Muscle layer of duodenum (tissue), 2 donors: ENCODE measurements around the gene DMRT3.
A peak's percentile ranks its signal among the peaks of the same experiment; 100 is the strongest.

Experiments
- H3K27ac ChIP-seq: one replicate; pipeline ENCODE4 v1.7.0; 2013; ENCODE audit warnings: mild to moderate bottlenecking, low read length
- H3K27me3 ChIP-seq: one replicate; pipeline ENCODE4 v1.7.0; 2013; ENCODE audit warnings: low read depth, mild to moderate bottlenecking, control low read depth, low read length
- H3K36me3 ChIP-seq, 2 donors: one replicate each; pipeline ENCODE4 v1.7.0; 2013; ENCODE audit warnings: low read length in 2 of 2, control low read depth in 1 of 2, mild to moderate bottlenecking in 1 of 2; ENCODE audit not compliant: insufficient read depth in 2 of 2, control insufficient read depth in 1 of 2
- H3K4me1 ChIP-seq, 2 donors: one replicate each; pipeline ENCODE4 v1.7.0; 2013; ENCODE audit warnings: low read length in 2 of 2, mild to moderate bottlenecking in 2 of 2, control low read depth in 1 of 2, moderate library complexity in 1 of 2; ENCODE audit not compliant: insufficient read depth in 2 of 2, control insufficient read depth in 1 of 2
- H3K4me3 ChIP-seq, 2 donors: one replicate each; pipeline ENCODE4 v1.7.0; 2013; ENCODE audit warnings: low read length in 2 of 2, low read depth in 1 of 2, mild to moderate bottlenecking in 1 of 2
- H3K9me3 ChIP-seq, 2 donors: one replicate each; pipeline ENCODE4 v1.7.0; 2013; ENCODE audit warnings: low read length in 2 of 2, control low read depth in 1 of 2, mild to moderate bottlenecking in 1 of 2; ENCODE audit not compliant: control insufficient read depth in 1 of 2
- donor health status: healthy.

The DMRT3 gene

DNA sequence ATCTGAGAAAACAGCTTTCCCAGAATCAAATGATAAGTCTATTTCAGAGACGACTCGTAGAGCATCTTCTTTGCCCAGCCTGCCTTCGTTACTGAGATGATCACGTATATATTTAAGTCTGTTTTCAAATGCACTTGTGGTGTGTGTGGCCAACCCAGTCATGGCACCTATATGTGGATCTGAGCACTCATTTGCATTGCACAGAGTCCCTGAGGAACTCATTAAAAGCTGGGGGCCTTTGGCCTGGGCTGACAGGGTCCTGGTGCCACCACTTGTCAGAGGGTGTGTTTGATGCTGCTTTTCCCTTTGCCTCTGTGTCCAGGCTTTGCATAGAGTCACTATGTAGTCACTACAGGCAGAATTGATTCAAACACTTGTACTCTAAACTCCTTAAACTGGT, 17.4 kb upstream of the DMRT3 start:
- no peaks in the 10 kb centered on the region for H3K27me3 ChIP-seq
- no peak overlapping the region for H3K27ac ChIP-seq
- no peak overlapping the region for H3K4me3 ChIP-seq
- no peaks in the 10 kb centered on the region for H3K9me3 ChIP-seq
- no peaks in the 10 kb centered on the region for H3K36me3 ChIP-seq
- H3K4me1 ChIP-seq, result no peaks in the 10 kb centered on the region

DNA sequence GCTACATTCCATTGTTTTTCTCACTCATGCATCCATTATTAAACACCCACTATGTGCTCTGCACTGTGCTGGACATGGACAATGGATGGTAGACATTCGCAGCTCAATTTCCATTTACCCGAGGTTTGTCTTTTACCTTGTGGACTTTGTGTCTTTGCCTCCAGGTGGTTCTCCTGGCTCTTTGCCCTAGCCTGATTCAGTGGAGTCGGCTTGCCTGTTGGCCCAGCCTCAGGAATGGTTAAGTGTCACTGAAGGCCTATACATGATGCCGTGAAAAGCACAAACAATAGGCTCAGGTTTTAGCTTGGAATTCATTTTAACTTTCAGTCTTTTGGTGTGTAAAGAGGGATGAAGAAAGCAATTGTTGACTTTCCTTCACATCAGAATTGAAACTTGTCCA, 16.5 kb upstream of the DMRT3 start:
- no peak overlapping the region for H3K4me3 ChIP-seq
- H3K9me3 ChIP-seq, result no peaks in the 10 kb centered on the region
- no peaks in the 10 kb centered on the region for H3K36me3 ChIP-seq
- H3K27me3 ChIP-seq, result peaks cover 5% of the 10 kb centered on the region
- no peak overlapping the region for H3K27ac ChIP-seq
- H3K4me1 ChIP-seq, result no peaks in the 10 kb centered on the region

DNA sequence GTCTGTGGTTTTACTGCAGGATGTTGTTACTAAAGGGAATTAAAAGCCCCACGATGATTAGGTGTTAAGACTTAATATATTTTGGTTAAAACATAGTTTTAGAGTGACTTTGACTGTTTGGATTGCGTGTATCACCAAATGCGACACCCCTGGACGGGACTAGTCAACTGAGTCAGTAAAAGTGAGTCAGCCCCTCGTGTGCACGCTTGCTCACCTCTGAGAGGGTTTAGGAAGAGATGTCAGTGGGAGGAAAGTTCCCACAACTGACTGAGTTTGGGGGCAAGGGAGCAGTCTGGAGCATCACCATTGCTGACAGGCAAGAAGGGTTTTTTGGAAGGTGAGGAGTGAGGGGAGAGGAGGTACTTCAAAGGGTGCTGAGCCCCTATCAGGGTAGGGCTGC, 14.4 kb upstream of the DMRT3 start:
- H3K4me1 ChIP-seq, result no peaks in the 10 kb centered on the region
- H3K4me3 ChIP-seq, result no peak overlapping the region
- H3K9me3 ChIP-seq, result no peaks in the 10 kb centered on the region
- H3K27ac ChIP-seq, result no peak overlapping the region
- H3K36me3 ChIP-seq, result no peaks in the 10 kb centered on the region
- H3K27me3 ChIP-seq, result peaks cover 23% of the 10 kb centered on the region

DNA sequence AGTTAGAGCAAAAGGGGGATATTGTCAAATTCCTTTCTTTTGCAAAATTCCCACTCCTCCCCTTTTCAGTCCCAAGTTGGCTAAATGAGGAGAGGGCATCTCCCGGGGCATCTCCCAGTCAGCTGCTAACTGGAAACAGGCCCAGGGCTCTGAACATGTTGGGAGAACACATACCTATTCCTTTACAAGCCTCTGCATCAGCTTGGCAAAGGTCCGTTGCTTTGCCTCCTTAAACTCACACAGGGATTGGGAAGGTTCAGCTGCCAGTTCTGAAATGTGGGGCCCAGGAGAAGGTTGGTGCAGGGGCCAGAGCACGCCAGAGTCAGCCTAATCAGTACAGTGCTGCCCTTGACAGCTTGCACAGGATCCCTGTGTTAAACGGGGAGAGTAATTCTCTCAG, 11.0 kb upstream of the DMRT3 start:
- Histone ChIP-seq H3K36me3 (no peaks in the 10 kb centered on the region), H3K27ac (no peak overlapping the region), H3K4me3 (no peak overlapping the region), H3K9me3 (no peaks in the 10 kb centered on the region), H3K27me3 (peaks cover 56% of the 10 kb centered on the region), H3K4me1 (peaks cover 0 to 12% of the 10 kb centered on the region in 2 donors)

- Histone ChIP-seq H3K9me3 (no peaks in the 10 kb centered on the region), H3K36me3 (no peaks in the 10 kb centered on the region), H3K27ac (no peak overlapping the region), H3K4me3 (no peak overlapping the region), H3K27me3 (peaks cover 69% of the 10 kb centered on the region), H3K4me1 (peaks cover 0 to 24% of the 10 kb centered on the region in 2 donors)
Observed at GRCh38 chr9:966870-967269, 9.6 kb upstream of the DMRT3 start.

DNA sequence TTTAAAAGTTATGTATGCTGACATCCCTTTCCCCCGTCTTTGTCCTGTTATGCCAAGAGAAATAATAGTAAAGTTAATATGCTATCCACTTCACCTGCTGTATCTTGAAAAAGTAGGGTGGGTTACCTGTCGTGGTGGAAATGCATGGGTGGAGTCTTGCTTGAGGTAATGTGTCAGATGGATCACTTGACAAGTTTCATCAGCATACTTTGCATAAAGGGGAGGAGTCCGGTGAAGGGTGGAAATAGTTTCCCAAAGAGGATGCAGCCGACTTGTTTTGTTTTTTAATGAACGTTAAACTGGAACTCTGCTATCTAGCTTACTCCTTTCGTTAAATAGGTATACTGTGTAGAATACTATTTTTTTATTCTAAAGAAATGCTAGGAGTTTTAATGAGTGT, 9.0 kb upstream of the DMRT3 start:
- H3K27ac ChIP-seq, result no peak overlapping the region
- H3K4me3 ChIP-seq, result no peak overlapping the region
- no peaks in the 10 kb centered on the region for H3K36me3 ChIP-seq
- peaks cover 0 to 30% of the 10 kb centered on the region in 2 donors for H3K4me1 ChIP-seq
- peaks cover 75% of the 10 kb centered on the region for H3K27me3 ChIP-seq
- H3K9me3 ChIP-seq, result no peaks in the 10 kb centered on the region

- H3K9me3 ChIP-seq, result no peaks in the 10 kb centered on the region
- H3K36me3 ChIP-seq, result no peaks in the 10 kb centered on the region
- no peak overlapping the region for H3K27ac ChIP-seq
- no peak overlapping the region for H3K4me3 ChIP-seq
- H3K4me1 ChIP-seq, result peaks cover 0 to 36% of the 10 kb centered on the region in 2 donors
- peaks cover 81% of the 10 kb centered on the region for H3K27me3 ChIP-seq
Observed at GRCh38 chr9:967903-968641, 8.4 kb upstream of the DMRT3 start.

- Histone ChIP-seq H3K36me3 (no peaks in the 10 kb centered on the region), H3K4me1 (peaks cover 0 to 40% of the 10 kb centered on the region in 2 donors), H3K4me3 (no peak overlapping the region), H3K9me3 (no peaks in the 10 kb centered on the region), H3K27ac (no peak overlapping the region), H3K27me3 (peaks cover 94% of the 10 kb centered on the region)
Observed at GRCh38 chr9:969310-970150, 6.9 kb upstream of the DMRT3 start.

- no peak overlapping the region for H3K27ac ChIP-seq
- H3K4me3 ChIP-seq, result no peak overlapping the region
- peaks cover 0 to 40% of the 10 kb centered on the region in 2 donors for H3K4me1 ChIP-seq
- no peaks in the 10 kb centered on the region for H3K36me3 ChIP-seq
- H3K27me3 ChIP-seq, result peaks cover 96% of the 10 kb centered on the region
- H3K9me3 ChIP-seq, result no peaks in the 10 kb centered on the region
Observed at GRCh38 chr9:970151-970996, 6.1 kb upstream of the DMRT3 start.

- Histone ChIP-seq H3K27me3 (peaks cover 91% of the 10 kb centered on the region), H3K4me1 (peaks cover 0 to 50% of the 10 kb centered on the region in 2 donors), H3K4me3 (peak overlapping the region; percentile 30 to 60), H3K27ac (no peak overlapping the region), H3K36me3 (no peaks in the 10 kb centered on the region), H3K9me3 (no peaks in the 10 kb centered on the region)
Observed at GRCh38 chr9:971901-972500, 4.5 kb upstream of the DMRT3 start.
